ENCODE results near the gene PPP1R16B. TPM values are rescaled to one million over a fixed set of nuclear protein-coding genes. Genes with fewer than 3 reads are reported as not detected.

The PPP1R16B gene
- total and polyA plus RNA-seq, 5 donors from 2014 or later = 16.5 to 84.1 (median 25.1) TPM

DNA sequence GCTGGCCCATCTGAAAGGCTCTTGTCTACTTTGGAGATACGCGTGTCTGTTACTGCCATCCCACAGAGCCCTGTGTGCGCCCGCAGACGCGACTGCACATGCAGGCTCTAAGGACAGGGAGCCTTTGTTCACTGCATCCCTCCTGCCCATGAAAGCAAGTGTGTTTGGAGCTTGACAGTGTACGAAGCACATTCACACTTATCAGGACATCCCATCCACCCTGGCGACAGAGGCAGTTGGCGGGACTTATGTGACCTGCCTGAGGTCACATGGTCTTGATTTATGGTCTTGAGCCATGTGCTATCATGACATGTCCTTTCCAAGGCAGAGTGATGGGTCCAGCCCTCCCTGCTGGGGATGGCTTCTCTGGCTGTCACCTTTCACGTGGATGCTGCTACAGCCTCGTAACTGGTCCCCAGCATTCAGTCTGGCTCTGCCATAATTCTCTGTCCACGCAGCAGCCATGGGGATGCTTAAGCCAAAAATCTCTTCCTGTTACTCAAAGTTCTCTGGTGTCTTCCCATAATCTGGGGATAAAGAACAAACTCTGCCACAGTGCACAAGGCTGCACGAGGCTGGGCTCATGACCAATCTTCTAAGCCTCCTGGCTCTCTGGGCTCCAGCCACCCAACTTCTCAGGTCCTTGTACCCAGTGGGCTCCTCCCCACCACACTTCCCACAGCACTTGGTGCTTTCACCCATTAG, 84.4 kb downstream of the PPP1R16B start:
- peaks cover 23% of the 10 kb centered on the region for H3K4me1 ChIP-seq (ENCODE audit: control insufficient read depth, insufficient read depth, low read length, poor library complexity, severe bottlenecking)
- Mint-ChIP-seq H3K27ac (peak overlapping the region in 2 of 3 donors; percentile 90 to 92), H3K4me3 (no peak overlapping the region), H3K9me3 (peaks cover 0 to 3% (median 0%) of the 10 kb centered on the region in 7 donors), H3K36me3 (peaks cover 9% of the 10 kb centered on the region), H3K4me1 (peaks cover 8 to 50% (median 29%) of the 10 kb centered on the region in 4 donors), H3K27me3 (no peaks in the 10 kb centered on the region)
- no peaks in the 10 kb centered on the region for H3K27me3 ChIP-seq (ENCODE audit: control insufficient read depth, insufficient read depth, low read length)
- ATAC-seq (ENCODE audit: low read depth in 2 of 2) = no peak
- H3K4me3 ChIP-seq (ENCODE audit: low read depth, low read length) = no peak overlapping the region
- H3K27ac ChIP-seq (ENCODE audit: insufficient read depth, low read length, poor library complexity, severe bottlenecking) = no peak overlapping the region
- peaks cover 15% of the 10 kb centered on the region for H3K36me3 ChIP-seq (ENCODE audit: control insufficient read depth, insufficient read depth, low read length)
- no peak for DNase-seq
- H3K9me3 ChIP-seq (ENCODE audit: control insufficient read depth in 2 of 2, low read length in 2 of 2) = no peaks in the 10 kb centered on the region

DNA sequence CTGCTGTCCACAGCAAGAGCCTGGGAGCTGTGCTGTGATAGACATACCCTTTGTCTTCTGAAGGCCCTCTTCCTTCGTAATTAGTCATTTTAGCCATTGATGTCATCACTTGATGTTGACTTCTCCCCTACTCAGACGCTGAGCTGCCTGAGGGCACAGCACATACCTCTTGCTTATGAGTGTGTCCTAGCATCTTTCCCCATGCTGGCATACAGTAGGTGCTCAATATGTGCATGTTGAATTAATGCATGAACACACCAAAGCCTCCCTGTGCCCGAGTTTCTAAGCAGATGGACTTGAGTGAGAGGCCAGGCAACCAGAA, 85.0 kb downstream of the PPP1R16B start:
- Mint-ChIP-seq H3K4me3 (no peak overlapping the region), H3K36me3 (peaks cover 9% of the 10 kb centered on the region), H3K27me3 (no peaks in the 10 kb centered on the region), H3K4me1 (peaks cover 8 to 47% (median 29%) of the 10 kb centered on the region in 4 donors), H3K27ac (peak overlapping the region in 2 of 3 donors; percentile 90 to 92), H3K9me3 (peaks cover 0 to 3% (median 0%) of the 10 kb centered on the region in 7 donors)
- Histone ChIP-seq H3K27ac (ENCODE audit: insufficient read depth, low read length, poor library complexity, severe bottlenecking) (no peak overlapping the region), H3K9me3 (ENCODE audit: control insufficient read depth in 2 of 2, low read length in 2 of 2) (no peaks in the 10 kb centered on the region), H3K27me3 (ENCODE audit: control insufficient read depth, insufficient read depth, low read length) (no peaks in the 10 kb centered on the region), H3K36me3 (ENCODE audit: control insufficient read depth, insufficient read depth, low read length) (peaks cover 20% of the 10 kb centered on the region), H3K4me1 (ENCODE audit: control insufficient read depth, insufficient read depth, low read length, poor library complexity, severe bottlenecking) (peaks cover 23% of the 10 kb centered on the region), H3K4me3 (ENCODE audit: low read depth, low read length) (no peak overlapping the region)
- ATAC-seq (ENCODE audit: low read depth in 2 of 2) (no peak), DNase-seq (no peak)

DNA sequence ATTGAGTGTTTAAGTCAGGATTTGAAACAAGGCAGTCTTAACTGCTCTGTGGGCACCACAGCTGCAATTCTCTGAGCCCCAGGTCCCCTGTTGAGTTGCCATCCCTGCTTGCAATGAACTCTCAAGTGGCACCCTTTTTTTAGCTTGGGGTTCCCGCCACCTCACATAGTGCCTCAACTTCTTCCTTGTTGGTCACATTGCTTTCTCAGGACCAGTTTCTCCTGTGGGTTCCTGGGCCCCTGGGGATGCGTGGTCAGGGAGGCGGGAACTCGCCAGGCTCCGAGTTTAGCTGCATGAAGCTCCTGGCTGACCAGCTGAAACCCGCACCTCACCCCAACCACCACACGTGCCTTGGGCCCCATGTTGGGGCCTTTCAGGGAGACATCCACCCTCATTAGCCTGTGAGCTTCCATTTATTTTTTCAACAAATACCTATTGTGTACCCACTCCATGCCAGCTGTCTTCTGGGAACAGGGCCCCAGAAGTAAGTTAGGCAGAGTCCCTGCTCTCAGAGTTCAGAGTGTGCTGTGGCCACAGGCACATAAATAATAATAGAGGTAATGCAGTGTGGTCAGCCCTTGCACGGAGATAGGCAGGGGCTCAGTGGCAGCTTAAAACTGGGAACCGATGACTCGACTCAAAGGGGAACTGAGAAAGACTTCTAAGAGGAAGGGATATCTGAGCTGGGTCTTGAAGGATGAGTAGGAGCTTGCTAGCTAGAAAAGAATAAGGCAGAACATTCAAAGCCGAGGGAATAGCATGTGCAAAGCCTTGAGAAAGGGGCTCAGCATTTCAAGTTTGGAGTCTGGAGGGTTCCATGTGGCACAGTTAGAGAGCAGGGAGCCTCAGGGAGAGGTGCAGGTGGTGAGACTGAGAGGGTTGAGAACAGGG, 86.8 kb downstream of the PPP1R16B start:
- no peak for DNase-seq
- Histone ChIP-seq H3K4me1 (ENCODE audit: control insufficient read depth, insufficient read depth, low read length, poor library complexity, severe bottlenecking) (peaks cover 23% of the 10 kb centered on the region), H3K4me3 (ENCODE audit: low read depth, low read length) (peak overlapping the region; percentile 35), H3K9me3 (ENCODE audit: control insufficient read depth in 2 of 2, low read length in 2 of 2) (no peaks in the 10 kb centered on the region), H3K27me3 (ENCODE audit: control insufficient read depth, insufficient read depth, low read length) (no peaks in the 10 kb centered on the region), H3K27ac (ENCODE audit: insufficient read depth, low read length, poor library complexity, severe bottlenecking) (peak overlapping the region; percentile 50), H3K36me3 (ENCODE audit: control insufficient read depth, insufficient read depth, low read length) (peaks cover 35% of the 10 kb centered on the region)
- peak in 1 of 2 donors; percentile 9 for ATAC-seq (ENCODE audit: low read depth in 2 of 2)
- Mint-ChIP-seq H3K9me3 (peaks cover 0 to 3% (median 0%) of the 10 kb centered on the region in 7 donors), H3K27ac (peak overlapping the region; percentile 58 to 97 (median 87)), H3K4me3 (peak overlapping the region in 1 of 4 donors; percentile 65), H3K27me3 (no peaks in the 10 kb centered on the region), H3K4me1 (peaks cover 8 to 44% (median 23%) of the 10 kb centered on the region in 4 donors), H3K36me3 (peaks cover 11% of the 10 kb centered on the region)

DNA sequence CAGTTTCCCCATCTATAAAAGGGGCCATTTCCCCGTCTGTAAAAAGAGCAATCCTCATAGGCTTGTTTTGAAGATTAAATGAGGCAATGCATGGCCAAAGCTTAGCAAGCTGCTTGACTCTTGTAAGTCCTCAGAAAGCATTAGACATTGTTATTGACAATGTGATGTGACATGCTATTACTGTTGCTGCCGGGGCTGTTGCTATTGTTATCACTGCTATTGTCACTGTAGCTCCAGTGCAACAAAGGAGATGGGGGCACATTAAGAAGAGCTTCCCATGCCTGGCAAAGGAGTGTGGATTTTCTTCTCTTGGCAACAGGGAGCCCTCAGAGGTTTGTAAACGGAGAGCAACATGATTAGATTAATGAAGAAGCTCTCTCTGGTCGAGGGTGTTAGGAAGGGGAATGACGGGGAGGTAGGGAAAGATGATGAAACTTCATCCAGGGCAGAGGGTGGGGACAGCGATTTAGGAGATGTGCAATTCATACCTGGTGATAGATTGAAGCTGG, 87.6 kb downstream of the PPP1R16B start:
- Mint-ChIP-seq H3K4me1 (peaks cover 16 to 44% (median 22%) of the 10 kb centered on the region in 4 donors), H3K9me3 (peaks cover 0 to 3% (median 0%) of the 10 kb centered on the region in 7 donors), H3K27ac (peak overlapping the region; percentile 58 to 97 (median 87)), H3K4me3 (peak overlapping the region; percentile 24 to 93 (median 71)), H3K27me3 (no peaks in the 10 kb centered on the region), H3K36me3 (peaks cover 19% of the 10 kb centered on the region)
- Histone ChIP-seq H3K4me1 (ENCODE audit: control insufficient read depth, insufficient read depth, low read length, poor library complexity, severe bottlenecking) (peaks cover 23% of the 10 kb centered on the region), H3K4me3 (ENCODE audit: low read depth, low read length) (peak overlapping the region; percentile 35), H3K36me3 (ENCODE audit: control insufficient read depth, insufficient read depth, low read length) (peaks cover 43% of the 10 kb centered on the region), H3K9me3 (ENCODE audit: control insufficient read depth in 2 of 2, low read length in 2 of 2) (no peaks in the 10 kb centered on the region), H3K27ac (ENCODE audit: insufficient read depth, low read length, poor library complexity, severe bottlenecking) (peak overlapping the region; percentile 50), H3K27me3 (ENCODE audit: control insufficient read depth, insufficient read depth, low read length) (no peaks in the 10 kb centered on the region)
- ATAC-seq (ENCODE audit: low read depth in 2 of 2) = peak in 1 of 2 donors; percentile 20
- DNase-seq = no peak

DNA sequence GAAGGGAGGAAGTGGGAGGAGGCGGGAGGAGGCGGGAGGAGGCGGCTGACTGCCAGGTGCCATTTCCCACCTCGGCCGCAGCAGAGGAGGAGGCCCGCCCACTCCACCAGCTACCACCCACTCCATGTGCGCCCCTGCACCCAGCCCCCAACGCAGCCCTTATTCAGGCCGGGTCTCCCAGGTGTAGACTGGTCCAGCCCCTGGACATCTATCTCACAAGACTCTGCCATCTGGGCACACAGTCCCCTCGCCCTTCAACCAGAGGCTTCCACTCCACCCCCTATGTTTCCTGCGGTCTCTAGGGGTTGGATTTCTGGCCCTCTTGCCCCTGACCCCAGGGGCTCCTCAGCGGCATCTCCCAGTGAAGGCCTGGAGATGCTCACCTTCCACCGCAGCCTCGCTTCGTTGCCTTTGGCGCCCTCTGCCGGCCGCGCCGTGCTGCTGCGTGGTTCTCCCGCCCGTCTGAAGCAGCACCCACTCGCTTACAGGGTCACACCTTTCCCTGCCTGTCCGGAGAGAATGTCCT, 88.1 kb downstream of the PPP1R16B start:
- Mint-ChIP-seq H3K27me3 (no peaks in the 10 kb centered on the region), H3K4me1 (peaks cover 17 to 41% (median 22%) of the 10 kb centered on the region in 4 donors), H3K4me3 (peak overlapping the region in 3 of 4 donors; percentile 24 to 93 (median 72)), H3K27ac (peak overlapping the region; percentile 58 to 97 (median 87)), H3K9me3 (peaks cover 0 to 3% (median 0%) of the 10 kb centered on the region in 7 donors), H3K36me3 (peaks cover 20% of the 10 kb centered on the region)
- DNase-seq (peak; percentile 65 to 79 (median 78)), ATAC-seq (ENCODE audit: low read depth in 2 of 2) (peak; percentile 85)
- no peaks in the 10 kb centered on the region for H3K27me3 ChIP-seq (ENCODE audit: control insufficient read depth, insufficient read depth, low read length)
- peaks cover 23% of the 10 kb centered on the region for H3K4me1 ChIP-seq (ENCODE audit: control insufficient read depth, insufficient read depth, low read length, poor library complexity, severe bottlenecking)
- H3K27ac ChIP-seq (ENCODE audit: insufficient read depth, low read length, poor library complexity, severe bottlenecking) = peak overlapping the region; percentile 50
- no peaks in the 10 kb centered on the region for H3K9me3 ChIP-seq (ENCODE audit: control insufficient read depth in 2 of 2, low read length in 2 of 2)
- H3K4me3 ChIP-seq (ENCODE audit: low read depth, low read length) = no peak overlapping the region
- peaks cover 46% of the 10 kb centered on the region for H3K36me3 ChIP-seq (ENCODE audit: control insufficient read depth, insufficient read depth, low read length)

DNA sequence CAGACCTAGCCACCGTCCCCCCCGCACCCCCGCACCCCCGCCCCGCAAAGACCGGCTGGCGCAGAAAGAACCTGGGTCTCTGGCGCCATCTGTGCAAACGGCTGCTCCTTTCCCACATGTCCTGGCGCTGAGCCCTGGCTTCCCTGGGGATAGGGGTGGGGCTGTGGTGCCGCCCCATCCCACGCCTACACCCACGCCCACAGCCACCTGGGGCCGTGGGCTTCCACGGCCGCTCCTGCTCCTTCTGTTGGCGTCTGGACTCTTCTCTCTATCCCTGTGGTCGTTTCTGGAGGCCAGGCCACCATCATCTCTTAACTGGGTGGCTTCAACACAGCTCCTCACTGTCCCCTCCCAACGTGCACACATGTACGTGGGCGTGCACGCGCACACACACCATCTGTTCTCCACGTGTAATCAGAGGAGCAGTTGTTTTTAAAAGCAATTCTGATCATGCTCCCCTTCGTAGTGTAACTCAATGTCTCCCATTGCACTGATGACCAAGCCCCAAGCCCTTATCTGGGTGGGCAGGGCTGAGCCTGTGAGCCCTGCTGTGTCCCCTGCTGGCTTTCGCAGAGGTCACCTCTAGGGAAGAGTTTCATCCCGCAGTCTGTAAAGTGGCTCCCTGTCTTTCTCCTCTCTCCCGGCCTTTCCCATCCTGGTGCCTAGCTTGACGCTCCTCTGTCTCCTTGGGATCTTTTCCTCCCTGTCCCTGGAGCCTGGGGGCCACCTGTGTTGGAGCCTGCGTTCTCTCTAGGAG, 88.8 kb downstream of the PPP1R16B start:
- DNase-seq = no peak
- Mint-ChIP-seq H3K4me3 (peak overlapping the region in 2 of 4 donors; percentile 71 to 82), H3K27ac (peak overlapping the region; percentile 87 to 92 (median 91)), H3K4me1 (peaks cover 17 to 41% (median 22%) of the 10 kb centered on the region in 4 donors), H3K36me3 (peaks cover 20% of the 10 kb centered on the region), H3K9me3 (peaks cover 0 to 3% (median 0%) of the 10 kb centered on the region in 7 donors), H3K27me3 (no peaks in the 10 kb centered on the region)
- peaks cover 50% of the 10 kb centered on the region for H3K36me3 ChIP-seq (ENCODE audit: control insufficient read depth, insufficient read depth, low read length)
- no peaks in the 10 kb centered on the region for H3K9me3 ChIP-seq (ENCODE audit: control insufficient read depth in 2 of 2, low read length in 2 of 2)
- no peaks in the 10 kb centered on the region for H3K27me3 ChIP-seq (ENCODE audit: control insufficient read depth, insufficient read depth, low read length)
- H3K4me1 ChIP-seq (ENCODE audit: control insufficient read depth, insufficient read depth, low read length, poor library complexity, severe bottlenecking) = peaks cover 23% of the 10 kb centered on the region
- no peak overlapping the region for H3K4me3 ChIP-seq (ENCODE audit: low read depth, low read length)
- no peak overlapping the region for H3K27ac ChIP-seq (ENCODE audit: insufficient read depth, low read length, poor library complexity, severe bottlenecking)
- no peak for ATAC-seq (ENCODE audit: low read depth in 2 of 2)

Measured in CD4-positive, CD25-positive, alpha-beta regulatory T cell (primary cell).